Ascending aorta (tissue), 2 donors: ENCODE data around the gene PAFAH1B1. TPM values are rescaled to one million over a fixed set of nuclear protein-coding genes. Genes with fewer than 3 reads are reported as not detected.

Experiments used
- DNase-seq, 2 donors: peaks; one replicate each; pipeline ENCODE4 v3.0.0-alpha.2; 2019; ENCODE audit warnings: low spot score in 2 of 2
- H3K27ac ChIP-seq, 2 donors: fragments of 200-600 bp; sonication (generic); one replicate each; pipeline ENCODE4 v1.5.1; 2016 to 2017; ENCODE audit warnings: mild to moderate bottlenecking in 1 of 2
- H3K27me3 ChIP-seq: fragments of 200-600 bp; sonication (generic); one replicate; pipeline ENCODE4 v1.5.1; 2017
- H3K36me3 ChIP-seq, 2 donors: fragments of 200-600 bp; sonication (generic); one replicate each; pipeline ENCODE4 v1.5.1; 2016
- H3K4me1 ChIP-seq, 2 donors: fragments of 200-600 bp; sonication (generic); one replicate each; pipeline ENCODE4 v1.5.1; 2016 to 2017; ENCODE audit warnings: mild to moderate bottlenecking in 1 of 2
- H3K4me3 ChIP-seq, 2 donors: fragments of 200-600 bp; sonication (generic); one replicate each; pipeline ENCODE4 v1.5.1; 2016 to 2017; ENCODE audit warnings: mild to moderate bottlenecking in 1 of 2
- H3K9me3 ChIP-seq, 2 donors: fragments of 200-600 bp; sonication (generic); one replicate each; pipeline ENCODE4 v1.5.1; 2016
- CTCF ChIP-seq, 3 experiments: fragments of 200-600 bp in 2 of 3; fragments of 450-650 bp in 1 of 3; sonication (generic) in 2 of 3; IDR thresholded peaks; one replicate each; pipeline ENCODE4 v1.5.1; 2016 to 2019; ENCODE audit warnings: antibody characterized with exemption in 3 of 3, mild to moderate bottlenecking in 1 of 3, moderate library complexity in 1 of 3
- intact Hi-C: fragments of 100-400 bp; cut with DNase I; formaldehyde crosslinking; loops from one replicate; pipeline ENCODE4 v1.15.1; 2023
- total RNA-seq: library from RNA; depleted of rRNA; stranded (reverse); fragments of >200 nt; gene quantifications from one replicate; pipeline ENCODE4 v1.1.0, GENCODE V29; 2016

PAFAH1B1 gene
- total RNA-seq, 1 donor from 2014 or later, result 29.6 TPM

- no peak for TF ChIP-seq CTCF (IDR thresholded peaks at IDR 0.05)
- intact Hi-C loops, result no loop called here
- H3K27ac ChIP-seq, result no peak overlapping the region
- DNase-seq, result no peak
- peaks cover 0 to 24% of the 10 kb centered on the region in 2 donors for H3K4me1 ChIP-seq
- H3K36me3 ChIP-seq, result peaks cover 15 to 17% of the 10 kb centered on the region in 2 donors
- no peak overlapping the region for H3K4me3 ChIP-seq
- no peaks in the 10 kb centered on the region for H3K9me3 ChIP-seq
- no peaks in the 10 kb centered on the region for H3K27me3 ChIP-seq
Observed at GRCh38 chr17:2635675-2636074, 42.2 kb downstream of the PAFAH1B1 start.

- Histone ChIP-seq H3K27ac (no peak overlapping the region), H3K9me3 (no peaks in the 10 kb centered on the region), H3K27me3 (no peaks in the 10 kb centered on the region), H3K4me1 (peaks cover 0 to 19% of the 10 kb centered on the region in 2 donors), H3K36me3 (peaks cover 19 to 21% of the 10 kb centered on the region in 2 donors), H3K4me3 (no peak overlapping the region)
- TF ChIP-seq CTCF (IDR thresholded peaks at IDR 0.05), result no peak
- intact Hi-C loops, result no loop called here
- DNase-seq, result no peak
Observed at GRCh38 chr17:2636169-2636930, 42.9 kb downstream of the PAFAH1B1 start.

- no peak overlapping the region for H3K27ac ChIP-seq
- DNase-seq, result no peak
- peaks cover 0 to 13% of the 10 kb centered on the region in 2 donors for H3K4me1 ChIP-seq
- no peak for TF ChIP-seq CTCF (IDR thresholded peaks at IDR 0.05)
- no peak overlapping the region for H3K4me3 ChIP-seq
- H3K27me3 ChIP-seq, result no peaks in the 10 kb centered on the region
- intact Hi-C loops, result no loop called here
- H3K9me3 ChIP-seq, result no peaks in the 10 kb centered on the region
- H3K36me3 ChIP-seq, result peaks cover 21 to 27% of the 10 kb centered on the region in 2 donors
Observed at GRCh38 chr17:2637422-2637821, 44.0 kb downstream of the PAFAH1B1 start.

GRCh38 chr17:2644971-2645370 is 51.5 kb downstream of the PAFAH1B1 start:
- peaks cover 0 to 8% of the 10 kb centered on the region in 2 donors for H3K4me1 ChIP-seq
- peaks cover 18 to 21% of the 10 kb centered on the region in 2 donors for H3K36me3 ChIP-seq
- intact Hi-C loops, result no loop called here
- no peaks in the 10 kb centered on the region for H3K27me3 ChIP-seq
- H3K27ac ChIP-seq, result no peak overlapping the region
- H3K9me3 ChIP-seq, result no peaks in the 10 kb centered on the region
- no peak for DNase-seq
- no peak for TF ChIP-seq CTCF (IDR thresholded peaks at IDR 0.05)
- H3K4me3 ChIP-seq, result no peak overlapping the region

GRCh38 chr17:2647957-2648356 is 54.5 kb downstream of the PAFAH1B1 start:
- intact Hi-C loops, result no loop called here
- Histone ChIP-seq H3K36me3 (peaks cover 9 to 16% of the 10 kb centered on the region in 2 donors), H3K4me1 (peaks cover 0 to 8% of the 10 kb centered on the region in 2 donors), H3K9me3 (no peaks in the 10 kb centered on the region), H3K4me3 (no peak overlapping the region), H3K27ac (no peak overlapping the region), H3K27me3 (no peaks in the 10 kb centered on the region)
- no peak for DNase-seq
- TF ChIP-seq CTCF (IDR thresholded peaks at IDR 0.05), result no peak
